ENCODE measurements around the gene PRKX.
A peak's percentile ranks its signal among the peaks of the same experiment; 100 is the strongest.

DNA sequence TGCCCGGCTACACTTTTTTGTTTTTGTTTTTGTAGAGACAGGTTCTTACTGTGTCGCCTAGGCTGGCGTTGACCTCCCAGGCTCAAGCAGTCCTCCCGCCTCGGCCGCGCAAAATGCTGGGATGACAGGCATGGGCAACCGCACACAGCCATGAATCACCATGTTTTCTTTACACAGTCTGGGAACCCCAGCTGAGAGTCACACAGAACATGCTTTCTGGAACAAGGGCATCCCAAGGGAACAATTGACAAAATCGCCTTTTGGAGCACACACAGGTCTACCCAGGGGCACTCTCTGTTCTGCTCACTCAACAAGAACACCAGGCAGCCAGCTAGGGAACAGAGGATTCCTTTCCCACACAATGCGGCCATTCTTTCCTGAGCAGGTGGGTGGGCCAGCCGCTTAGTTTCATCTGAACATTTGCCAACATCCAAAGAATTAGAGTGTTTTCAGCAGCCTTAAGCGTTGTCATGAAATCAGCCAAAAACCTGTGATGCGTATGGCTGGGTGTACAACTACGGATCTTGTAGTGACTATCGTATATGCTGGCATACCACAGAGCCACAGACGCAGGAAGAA lies 15.7 kb downstream of the PRKX start:
- TF ChIP-seq, protein P1, sequence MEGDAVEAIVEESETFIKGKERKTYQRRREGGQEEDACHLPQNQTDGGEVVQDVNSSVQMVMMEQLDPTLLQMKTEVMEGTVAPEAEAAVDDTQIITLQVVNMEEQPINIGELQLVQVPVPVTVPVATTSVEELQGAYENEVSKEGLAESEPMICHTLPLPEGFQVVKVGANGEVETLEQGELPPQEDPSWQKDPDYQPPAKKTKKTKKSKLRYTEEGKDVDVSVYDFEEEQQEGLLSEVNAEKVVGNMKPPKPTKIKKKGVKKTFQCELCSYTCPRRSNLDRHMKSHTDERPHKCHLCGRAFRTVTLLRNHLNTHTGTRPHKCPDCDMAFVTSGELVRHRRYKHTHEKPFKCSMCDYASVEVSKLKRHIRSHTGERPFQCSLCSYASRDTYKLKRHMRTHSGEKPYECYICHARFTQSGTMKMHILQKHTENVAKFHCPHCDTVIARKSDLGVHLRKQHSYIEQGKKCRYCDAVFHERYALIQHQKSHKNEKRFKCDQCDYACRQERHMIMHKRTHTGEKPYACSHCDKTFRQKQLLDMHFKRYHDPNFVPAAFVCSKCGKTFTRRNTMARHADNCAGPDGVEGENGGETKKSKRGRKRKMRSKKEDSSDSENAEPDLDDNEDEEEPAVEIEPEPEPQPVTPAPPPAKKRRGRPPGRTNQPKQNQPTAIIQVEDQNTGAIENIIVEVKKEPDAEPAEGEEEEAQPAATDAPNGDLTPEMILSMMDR (IDR thresholded peaks at IDR 0.05), result no peak
- TF ChIP-seq POLR2AphosphoS5 (IDR thresholded peaks at IDR 0.05) (peak in 1 of 2 donors; percentile 33), EP300 (IDR thresholded peaks at IDR 0.05) (peak in 1 of 4 donors; percentile 21), POLR2A (IDR thresholded peaks at IDR 0.05) (no peak)

All from upper lobe of left lung (tissue), 4 donors.